Neural crest cell (in vitro differentiated cells): ENCODE data around the gene UNC13A. TPM values are rescaled to one million over a fixed set of nuclear protein-coding genes. Genes with fewer than 3 reads are reported as not detected.

ENCODE experiments used
- DNase-seq: peaks from one replicate; pipeline ENCODE4 v3.0.0; 2021; ENCODE audit warnings: low read depth, mixed read lengths, low spot score
- H3K27ac Mint-ChIP-seq: one replicate; pipeline ENCODE4 v1.8.0; 2021; ENCODE audit warnings: mild to moderate bottlenecking, mixed read lengths; ENCODE audit not compliant: unreplicated experiment
- H3K27me3 Mint-ChIP-seq: 2 replicates; pipeline ENCODE4 v1.8.0; 2021; ENCODE audit warnings: low read depth, mild to moderate bottlenecking, mixed read lengths
- H3K36me3 Mint-ChIP-seq: 2 replicates; pipeline ENCODE4 v1.8.0; 2021; ENCODE audit warnings: low read depth, mild to moderate bottlenecking, mixed read lengths
- H3K4me1 Mint-ChIP-seq: 2 replicates; pipeline ENCODE4 v1.8.0; 2021; ENCODE audit warnings: mixed read lengths
- H3K4me3 Mint-ChIP-seq: one replicate; pipeline ENCODE4 v1.8.0; 2021; ENCODE audit warnings: mild to moderate bottlenecking, mixed read lengths
- H3K9me3 Mint-ChIP-seq: 2 replicates; pipeline ENCODE4 v1.8.0; 2021; ENCODE audit warnings: mixed read lengths
- total RNA-seq: library from RNA; stranded (reverse); gene quantifications from 2 replicates; pipeline ENCODE4 v1.2.1, GENCODE V29; 2021
- TF ChIP-seq, protein P1 (sequence below): fragments of 200-600 bp; sonication (generic); conservative IDR thresholded peaks from 2 replicates; pipeline ENCODE4 v1.5.0; 2021; ENCODE audit warnings: antibody characterized with exemption, mild to moderate bottlenecking

Gene UNC13A
- total RNA-seq, 1 donor from 2014 or later, result 6.4 TPM

DNA sequence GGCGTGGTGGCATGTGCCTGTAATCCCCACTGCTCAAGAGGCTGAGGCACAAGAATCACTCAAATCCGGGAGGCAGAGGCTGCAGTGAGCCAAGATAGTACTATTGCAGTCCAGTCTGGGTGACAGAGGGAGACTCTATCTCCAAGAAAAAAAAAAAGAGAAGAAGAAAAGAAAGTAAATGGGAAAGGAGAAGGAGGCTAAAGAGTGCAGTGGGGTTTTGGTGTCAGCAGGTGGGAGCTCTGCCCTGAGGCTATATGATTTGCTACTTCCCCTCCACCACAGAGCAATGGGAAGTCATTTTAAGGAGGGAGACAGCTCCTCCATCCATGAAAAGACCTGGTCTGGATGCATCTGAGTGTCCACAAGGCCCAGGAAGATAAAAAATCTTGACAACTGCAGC lies 23.1 kb downstream of the UNC13A start:
- H3K9me3 Mint-ChIP-seq, result no peaks in the 10 kb centered on the region
- H3K27me3 Mint-ChIP-seq, result no peaks in the 10 kb centered on the region
- no peak for DNase-seq
- TF ChIP-seq, protein P1, sequence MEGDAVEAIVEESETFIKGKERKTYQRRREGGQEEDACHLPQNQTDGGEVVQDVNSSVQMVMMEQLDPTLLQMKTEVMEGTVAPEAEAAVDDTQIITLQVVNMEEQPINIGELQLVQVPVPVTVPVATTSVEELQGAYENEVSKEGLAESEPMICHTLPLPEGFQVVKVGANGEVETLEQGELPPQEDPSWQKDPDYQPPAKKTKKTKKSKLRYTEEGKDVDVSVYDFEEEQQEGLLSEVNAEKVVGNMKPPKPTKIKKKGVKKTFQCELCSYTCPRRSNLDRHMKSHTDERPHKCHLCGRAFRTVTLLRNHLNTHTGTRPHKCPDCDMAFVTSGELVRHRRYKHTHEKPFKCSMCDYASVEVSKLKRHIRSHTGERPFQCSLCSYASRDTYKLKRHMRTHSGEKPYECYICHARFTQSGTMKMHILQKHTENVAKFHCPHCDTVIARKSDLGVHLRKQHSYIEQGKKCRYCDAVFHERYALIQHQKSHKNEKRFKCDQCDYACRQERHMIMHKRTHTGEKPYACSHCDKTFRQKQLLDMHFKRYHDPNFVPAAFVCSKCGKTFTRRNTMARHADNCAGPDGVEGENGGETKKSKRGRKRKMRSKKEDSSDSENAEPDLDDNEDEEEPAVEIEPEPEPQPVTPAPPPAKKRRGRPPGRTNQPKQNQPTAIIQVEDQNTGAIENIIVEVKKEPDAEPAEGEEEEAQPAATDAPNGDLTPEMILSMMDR, result no peak
- no peaks in the 10 kb centered on the region for H3K4me1 Mint-ChIP-seq
- no peak overlapping the region for H3K4me3 Mint-ChIP-seq
- peaks cover 2% of the 10 kb centered on the region for H3K36me3 Mint-ChIP-seq
- H3K27ac Mint-ChIP-seq, result no peak overlapping the region

DNA sequence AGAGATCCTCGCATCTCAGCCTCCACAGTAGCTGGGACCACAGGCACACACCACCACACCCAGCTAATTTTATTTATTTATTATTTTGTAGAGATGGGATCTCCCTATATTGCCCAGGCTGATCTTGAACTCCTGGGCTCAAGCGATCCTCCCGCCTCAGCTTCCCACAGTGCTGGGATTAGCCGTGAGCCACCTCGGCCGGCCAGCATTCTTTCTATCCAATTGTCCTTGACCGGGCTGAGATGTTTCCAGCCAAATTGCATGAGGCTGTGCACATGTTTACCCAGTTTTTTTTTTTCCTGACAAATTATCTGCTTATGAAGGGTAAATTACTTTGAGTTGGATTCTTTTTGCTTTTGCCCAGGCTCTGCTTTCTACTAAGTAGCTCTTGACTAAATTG lies 28.2 kb downstream of the UNC13A start:
- TF ChIP-seq, protein P1, result no peak
- H3K4me1 Mint-ChIP-seq, result no peaks in the 10 kb centered on the region
- H3K9me3 Mint-ChIP-seq, result no peaks in the 10 kb centered on the region
- no peaks in the 10 kb centered on the region for H3K36me3 Mint-ChIP-seq
- DNase-seq, result no peak
- H3K27ac Mint-ChIP-seq, result no peak overlapping the region
- peaks cover 2% of the 10 kb centered on the region for H3K27me3 Mint-ChIP-seq
- no peak overlapping the region for H3K4me3 Mint-ChIP-seq

DNA sequence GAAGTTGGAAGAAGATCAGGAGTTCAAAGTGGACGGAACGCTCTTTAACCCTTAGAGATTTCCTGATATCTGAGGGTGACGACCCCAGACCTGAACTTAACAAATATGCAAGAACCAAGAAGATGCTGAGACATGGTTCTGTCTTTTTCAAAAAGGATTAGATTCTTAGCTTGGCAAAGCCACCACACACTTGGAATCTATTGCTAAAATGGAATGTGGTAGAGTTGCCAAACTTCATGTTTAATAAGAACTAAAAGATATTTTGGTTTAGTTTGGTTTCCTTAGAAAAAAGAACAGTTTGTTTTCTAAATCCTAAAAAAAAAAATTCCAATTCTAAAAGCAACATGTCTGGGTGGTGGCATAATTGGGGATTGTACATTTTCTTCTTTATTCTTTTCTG lies 29.5 kb downstream of the UNC13A start:
- TF ChIP-seq, protein P1, result no peak
- H3K4me1 Mint-ChIP-seq, result no peaks in the 10 kb centered on the region
- peaks cover 3% of the 10 kb centered on the region for H3K9me3 Mint-ChIP-seq
- H3K36me3 Mint-ChIP-seq, result peaks cover 3% of the 10 kb centered on the region
- no peak overlapping the region for H3K4me3 Mint-ChIP-seq
- DNase-seq, result no peak
- no peak overlapping the region for H3K27ac Mint-ChIP-seq
- H3K27me3 Mint-ChIP-seq, result peaks cover 2% of the 10 kb centered on the region

GRCh38 chr19:17658240-17658639 lies 29.9 kb downstream of the UNC13A start:
- no peak for DNase-seq
- H3K9me3 Mint-ChIP-seq, result peaks cover 3% of the 10 kb centered on the region
- H3K4me1 Mint-ChIP-seq, result no peaks in the 10 kb centered on the region
- H3K36me3 Mint-ChIP-seq, result peaks cover 3% of the 10 kb centered on the region
- H3K4me3 Mint-ChIP-seq, result no peak overlapping the region
- H3K27me3 Mint-ChIP-seq, result peaks cover 2% of the 10 kb centered on the region
- no peak overlapping the region for H3K27ac Mint-ChIP-seq
- TF ChIP-seq, protein P1, result no peak

GRCh38 chr19:17656970-17657369 lies 31.2 kb downstream of the UNC13A start:
- Mint-ChIP-seq H3K27me3 (peaks cover 2% of the 10 kb centered on the region), H3K4me3 (no peak overlapping the region), H3K4me1 (no peaks in the 10 kb centered on the region), H3K36me3 (peaks cover 3% of the 10 kb centered on the region), H3K9me3 (peaks cover 3% of the 10 kb centered on the region), H3K27ac (no peak overlapping the region)
- DNase-seq, result no peak
- TF ChIP-seq, protein P1, result no peak
